NCI-H2227 (cell line): ENCODE data around the gene KLF13.
A peak's percentile ranks its signal among the peaks of the same experiment; 100 is the strongest.

Source experiments
- DNase-seq: peaks from one replicate; lab custom pipeline; 2025; ENCODE audit not compliant: unreplicated experiment; lab: John Stamatoyannopoulos, UW

KLF13 gene

GRCh38 chr15:31298707-31299172 is 27.9 kb upstream of the KLF13 start:
- no peak for DNase-seq

DNA sequence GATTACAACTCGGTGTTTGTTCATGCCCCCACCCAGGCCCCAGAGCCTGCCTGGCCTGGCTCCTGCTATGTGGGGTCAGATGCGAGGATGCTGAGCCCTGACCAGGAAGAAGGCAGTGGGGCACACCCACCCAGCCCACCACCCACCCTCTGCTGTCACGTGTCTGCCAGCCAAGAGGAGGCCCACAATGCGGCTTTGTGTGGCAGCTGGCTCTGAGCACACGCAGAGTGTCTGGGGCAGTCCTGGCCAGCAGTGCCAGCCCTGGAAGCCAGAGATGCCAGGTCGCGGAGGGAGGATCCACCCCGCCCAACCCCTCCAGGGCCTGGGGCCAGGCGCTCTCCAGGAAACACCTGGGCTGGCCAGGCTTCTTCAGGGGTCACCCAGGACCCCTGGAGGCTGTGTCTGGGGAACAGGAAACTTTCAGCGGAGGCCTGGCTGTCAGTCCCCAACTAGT is 26.4 kb upstream of the KLF13 start:
- no peak for DNase-seq

- DNase-seq: no peak
These were observed 25.5 kb upstream of the KLF13 start for GRCh38 chr15:31300981-31301672.

- DNase-seq: no peak
These were observed 25.0 kb upstream of the KLF13 start for GRCh38 chr15:31301673-31301990.

- DNase-seq: no peak
These were observed 24.5 kb upstream of the KLF13 start for GRCh38 chr15:31302029-31302657.

DNA sequence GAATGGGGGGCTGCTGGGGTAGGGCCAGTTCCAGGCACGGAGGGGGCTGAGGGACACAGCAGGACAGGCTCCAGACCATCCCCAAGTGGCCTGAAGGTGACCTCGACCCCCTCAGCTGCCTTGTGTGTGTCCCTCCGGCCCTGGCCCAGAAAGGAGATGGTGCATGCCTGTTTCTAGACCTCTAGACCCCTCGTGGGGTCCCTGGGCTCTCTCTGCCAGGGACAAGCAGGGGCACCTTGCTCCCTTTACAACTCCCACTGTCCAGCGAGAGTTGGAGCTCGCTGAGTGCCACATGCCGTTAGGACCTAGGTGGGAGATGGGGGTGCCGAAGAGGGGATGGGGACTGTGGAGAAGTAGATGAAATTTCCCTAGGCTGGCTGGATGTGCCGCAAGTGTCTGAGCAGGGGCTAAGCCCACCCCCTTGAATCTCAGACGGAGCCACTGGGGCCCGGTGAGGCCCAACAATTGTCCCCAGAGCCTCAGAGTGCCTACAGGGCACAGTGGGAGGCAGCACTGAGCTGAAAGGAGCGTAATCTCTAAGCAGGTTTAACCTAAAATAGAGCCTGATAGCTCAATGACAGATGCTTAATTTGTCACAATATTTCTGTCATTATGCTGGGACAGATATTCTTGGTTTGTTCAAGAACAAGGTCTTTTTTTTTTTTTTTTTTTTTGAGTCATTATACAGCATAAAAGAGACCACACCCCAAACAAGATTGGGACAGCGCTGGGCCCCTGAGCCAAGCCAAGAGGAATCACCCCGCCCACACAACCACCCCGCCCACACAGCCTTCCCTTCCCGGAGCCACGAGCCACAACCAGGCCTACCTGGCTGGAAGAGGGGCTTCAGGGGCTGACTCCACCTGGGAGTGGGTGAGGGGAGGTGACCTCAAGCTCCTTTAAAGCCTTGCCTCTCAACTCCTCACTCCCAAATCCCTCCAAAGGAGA is 23.6 kb upstream of the KLF13 start:
- no peak for DNase-seq

- no peak for DNase-seq
These were observed 22.6 kb upstream of the KLF13 start for GRCh38 chr15:31303726-31304648.

- DNase-seq: peak; percentile 84
These were observed 21.8 kb upstream of the KLF13 start for GRCh38 chr15:31304751-31305365.

DNA sequence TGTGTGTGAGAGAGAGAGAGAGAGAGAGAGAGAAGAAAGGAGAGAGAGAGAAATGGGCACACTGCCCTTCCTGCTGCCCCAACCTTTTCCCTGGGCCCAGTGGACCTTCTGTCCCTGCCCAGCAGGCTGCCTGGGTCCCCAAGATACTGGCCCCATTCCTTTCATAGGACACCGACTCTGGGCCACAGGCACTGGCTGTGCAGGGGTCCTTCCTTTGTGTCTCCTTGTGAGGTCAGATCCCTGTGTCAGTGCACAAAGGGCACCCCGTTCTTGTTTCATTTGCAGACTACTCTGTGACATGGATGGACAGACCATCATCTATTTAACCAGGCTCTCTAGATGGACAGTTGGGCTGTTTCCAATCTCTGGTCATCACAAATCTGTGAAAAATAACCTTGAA is 21.3 kb upstream of the KLF13 start:
- no peak for DNase-seq

DNA sequence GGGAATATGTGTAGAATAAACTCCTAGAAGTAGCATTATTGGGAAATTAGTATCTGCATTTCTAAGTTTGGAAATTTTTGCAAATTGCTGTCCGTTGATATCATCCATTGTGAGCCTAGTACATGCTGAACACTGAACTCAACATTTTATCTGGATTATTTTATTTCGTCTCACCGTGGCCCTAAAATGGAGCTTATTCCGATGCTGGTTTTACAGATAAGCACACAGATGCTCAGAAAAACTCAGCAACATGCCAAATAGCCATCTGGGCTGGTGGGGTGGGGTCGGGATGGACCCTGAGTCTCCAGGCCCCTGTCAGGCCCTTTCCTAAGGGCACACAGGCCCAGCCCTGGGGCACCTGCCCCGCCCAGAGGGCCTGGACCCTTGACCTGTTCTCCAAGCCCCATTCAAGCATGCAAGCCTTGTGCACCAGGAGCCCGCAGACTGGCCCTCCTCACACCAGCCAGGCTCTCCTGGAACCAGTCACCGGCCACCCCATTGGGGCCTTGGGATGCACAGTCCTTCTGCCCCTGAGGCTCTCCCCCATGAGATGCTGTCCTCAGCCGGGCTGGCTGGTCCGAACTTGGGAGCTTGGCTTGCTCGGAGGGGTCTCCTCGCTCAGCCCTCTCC is 20.7 kb upstream of the KLF13 start:
- DNase-seq: no peak

DNA sequence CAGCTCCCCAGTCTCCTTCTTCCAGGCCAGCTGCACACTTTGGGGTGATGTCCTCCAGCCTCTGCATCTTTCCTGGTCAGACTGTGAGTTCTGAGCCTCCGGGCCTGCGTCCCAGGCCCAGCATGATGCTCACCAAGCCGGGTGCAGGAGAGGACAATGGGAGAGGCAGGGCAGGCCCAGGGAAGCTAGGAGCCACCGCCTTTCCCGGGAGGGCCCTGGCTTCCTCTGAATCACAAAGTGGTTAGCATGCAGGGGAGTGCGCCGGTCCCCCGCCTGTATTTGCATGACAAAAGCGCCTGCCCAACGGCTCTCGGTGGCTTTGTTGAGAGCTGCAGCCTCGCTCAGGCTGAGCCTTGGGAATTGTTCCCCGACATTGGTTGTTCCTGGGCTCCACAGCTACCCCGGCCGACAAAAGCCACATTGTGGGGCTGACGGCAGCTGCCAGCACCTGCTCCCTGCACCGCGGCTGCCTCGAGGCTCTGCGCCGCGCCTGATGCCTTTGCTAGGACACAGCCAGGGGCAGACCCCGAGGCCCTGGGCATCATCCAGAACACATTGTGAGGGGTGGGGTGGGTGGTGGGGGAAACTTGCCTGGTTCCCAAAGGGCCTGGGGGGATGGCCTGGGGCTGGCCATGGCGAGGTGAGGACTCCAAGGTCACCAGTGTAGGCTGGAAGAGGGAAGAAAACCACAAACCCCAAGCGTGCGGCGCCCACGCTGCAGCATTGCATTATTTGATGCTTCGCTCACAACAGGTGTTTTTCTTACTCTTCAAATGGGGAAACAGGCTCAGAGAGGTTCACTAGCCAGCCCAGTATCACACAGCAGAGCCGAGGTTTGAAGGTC is 20.0 kb upstream of the KLF13 start:
- peak; percentile 85 for DNase-seq

- no peak for DNase-seq
These were observed 19.1 kb upstream of the KLF13 start for GRCh38 chr15:31307270-31308184.

- peak; percentile 24 for DNase-seq
These were observed 18.4 kb upstream of the KLF13 start for GRCh38 chr15:31308185-31308639.

DNA sequence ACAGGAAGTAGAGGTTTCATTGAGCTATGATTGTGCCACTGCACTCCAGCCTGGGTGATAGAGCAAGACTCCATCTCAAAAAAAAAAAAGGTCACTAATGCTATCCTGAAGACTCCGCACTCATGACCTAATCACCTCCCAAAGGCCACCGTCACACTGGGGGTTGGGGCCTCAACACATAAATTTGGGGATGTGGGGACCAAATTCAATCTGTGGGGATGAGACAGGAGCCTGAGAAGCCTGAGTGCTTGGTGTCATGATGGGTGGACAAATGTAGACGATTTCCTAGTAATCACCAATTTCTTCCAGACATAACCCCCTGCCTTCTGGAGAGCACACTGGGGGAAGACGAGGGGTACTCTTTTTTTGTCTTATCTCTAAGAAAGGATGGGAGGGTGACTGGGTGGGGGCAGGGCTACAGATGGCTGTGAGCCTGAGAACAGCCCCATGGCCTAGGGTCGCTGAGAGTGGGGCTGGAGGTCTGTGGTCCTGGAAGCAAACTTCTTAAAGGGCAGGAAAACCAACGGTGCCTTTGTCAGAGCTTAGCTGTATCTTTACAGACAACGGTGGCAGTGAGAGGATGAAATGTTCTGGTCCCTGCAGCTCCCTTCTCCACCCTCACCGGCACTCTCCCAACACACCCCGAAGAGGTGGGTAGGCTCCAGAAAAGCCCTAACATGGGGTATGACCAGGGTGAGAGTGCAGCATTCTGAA is 16.6 kb upstream of the KLF13 start:
- no peak for DNase-seq

GRCh38 chr15:31311735-31312619 is 14.7 kb upstream of the KLF13 start:
- no peak for DNase-seq

DNA sequence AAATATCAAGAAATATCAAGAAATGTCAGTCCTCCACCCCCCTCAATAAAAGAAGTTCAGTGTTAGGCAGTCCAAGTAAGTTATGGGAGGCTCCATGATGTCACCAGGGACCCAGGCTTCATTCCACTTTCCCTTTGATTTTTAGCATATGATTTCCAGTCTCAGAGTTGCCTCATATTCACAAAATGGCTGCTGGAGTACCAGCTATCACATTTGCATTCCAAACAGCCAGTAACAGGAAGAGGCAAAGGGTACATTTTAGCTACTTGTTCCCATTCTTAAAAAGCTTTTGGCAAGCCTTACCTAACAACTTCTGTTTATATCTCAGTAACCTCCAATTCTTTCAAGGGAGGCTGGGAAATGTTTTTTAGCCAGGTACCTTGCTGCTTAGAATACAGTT is 13.4 kb upstream of the KLF13 start:
- DNase-seq: no peak
